Skin of body (tissue), 3 donors: Measurements from ENCODE around the gene PLCB1. TPM values are rescaled to one million over a fixed set of nuclear protein-coding genes. Genes with fewer than 3 reads are reported as not detected.
A peak's percentile ranks its signal among the peaks of the same experiment; 100 is the strongest.

Experiments used
- DNase-seq: peaks from one replicate; lab custom pipeline; 2025; lab: John Stamatoyannopoulos, UW
- small RNA-seq: library from RNA; depleted of rRNA; stranded (forward); fragments of <200 nt; gene quantifications from one replicate; pipeline ENCODE3, GENCODE V24; 2014; ENCODE audit warnings: low replicate concordance
- total RNA-seq: library from RNA; depleted of rRNA; stranded (reverse); fragments of >200 nt; gene quantifications from one replicate; pipeline ENCODE4 v1.2.3, GENCODE V29; 2014

Gene PLCB1
- total RNA-seq, 1 donor from 2014 or later = 23.8 TPM

GRCh38 chr20:8917084-8917483, 785.0 kb downstream of the PLCB1 start:
- DNase-seq = no peak

DNA sequence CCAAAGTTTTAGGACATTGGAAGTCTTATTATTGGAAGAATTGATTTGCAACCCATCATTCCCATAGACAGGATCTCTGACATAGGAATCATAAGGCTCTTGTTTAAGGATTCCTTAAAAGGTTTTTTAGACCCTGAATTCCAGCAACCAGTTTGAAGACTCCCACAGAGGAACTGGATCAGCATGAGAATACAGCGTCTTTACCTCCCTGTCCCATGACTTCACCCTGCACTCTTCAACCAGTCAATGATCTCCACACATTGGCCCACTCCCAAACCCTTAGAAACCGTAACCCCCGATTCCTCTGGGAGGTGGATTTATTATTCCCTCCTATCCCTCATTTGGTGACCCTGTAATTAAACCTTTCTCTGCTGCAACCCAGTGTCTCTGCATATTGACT, 786.1 kb downstream of the PLCB1 start:
- no peak for DNase-seq

DNA sequence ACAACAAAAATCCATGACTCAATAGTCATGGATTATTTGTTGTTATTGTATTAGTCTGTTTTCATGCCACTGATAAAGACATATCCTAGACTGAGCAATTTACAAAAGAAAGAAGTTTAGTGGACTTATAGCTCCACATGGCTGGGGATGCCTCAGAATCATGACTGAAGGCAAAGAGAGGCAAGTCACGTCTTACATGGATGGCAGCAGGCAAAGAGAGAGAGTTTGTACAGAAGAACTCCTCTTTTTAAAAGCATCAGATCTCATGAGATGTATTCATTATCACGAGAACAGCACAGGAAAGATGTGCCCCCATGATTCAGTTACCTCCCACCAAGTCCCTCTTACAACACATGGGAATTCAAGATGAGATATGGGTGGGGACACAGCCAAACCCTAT, 792.5 kb downstream of the PLCB1 start:
- no peak for DNase-seq

DNA sequence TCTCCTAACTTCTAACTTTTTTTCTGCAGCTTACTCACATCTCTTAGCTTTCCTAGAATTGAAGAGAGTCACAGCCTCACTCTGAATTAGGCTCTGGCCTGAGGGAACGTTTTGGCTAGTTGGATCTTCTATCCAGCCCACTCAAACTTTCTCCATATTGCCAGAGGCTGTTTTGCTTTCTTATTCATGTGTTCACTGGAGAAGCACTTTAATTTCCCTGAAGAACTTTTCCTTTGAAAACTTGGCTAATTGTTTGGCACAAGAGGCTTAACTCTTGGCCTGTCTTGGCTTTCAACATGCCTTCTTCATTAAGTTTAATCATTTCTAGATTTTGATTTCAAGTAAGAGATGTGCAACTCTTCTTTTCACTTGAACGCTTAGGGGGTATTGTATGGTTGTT, 798.7 kb downstream of the PLCB1 start:
- peak; percentile 38 for DNase-seq

DNA sequence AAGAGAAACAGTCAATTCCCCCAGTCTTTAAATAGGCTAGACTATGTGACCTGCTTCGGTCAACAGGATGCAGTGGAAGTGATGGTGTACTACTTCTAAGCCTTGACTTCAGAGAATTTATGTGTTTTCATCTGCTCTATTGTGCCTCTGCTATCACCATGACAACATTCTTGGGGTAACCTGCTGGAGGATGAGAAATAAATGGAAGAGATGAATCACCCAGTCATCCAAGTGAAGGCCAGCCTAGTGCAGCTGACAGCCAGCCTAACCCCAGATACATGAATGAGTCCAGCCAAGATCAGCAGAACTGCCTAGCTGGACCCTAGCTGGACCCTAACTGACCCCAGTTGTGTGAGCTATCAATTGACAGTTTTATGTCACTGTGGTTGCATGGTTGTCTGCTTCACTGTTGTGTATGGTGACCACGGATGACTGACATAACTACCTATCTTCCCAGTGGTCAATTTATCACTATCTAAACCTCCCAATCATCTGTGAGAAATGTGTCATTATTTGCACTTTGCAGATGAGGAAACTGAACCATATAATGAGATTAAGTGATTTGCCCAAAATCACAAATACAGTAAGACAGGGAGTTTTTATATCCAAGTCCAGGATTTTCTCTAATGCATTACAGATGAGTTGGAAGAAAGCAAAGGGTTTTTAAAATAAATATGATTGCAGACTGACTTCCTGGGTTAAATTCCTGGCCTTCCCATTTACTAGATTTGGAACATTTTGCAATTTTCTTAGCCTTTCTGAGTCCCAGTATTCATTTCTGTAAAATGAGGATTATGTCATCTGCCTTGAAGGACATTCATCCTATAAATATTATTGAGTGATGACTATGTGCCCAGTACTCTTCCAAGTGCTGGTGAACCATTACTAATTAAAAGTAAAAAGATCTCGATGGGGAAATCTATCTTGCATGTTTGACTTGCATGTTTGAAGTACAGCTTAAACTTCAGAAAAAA, 800.4 kb downstream of the PLCB1 start:
- DNase-seq = peak; percentile 83

- DNase-seq = peak; percentile 93
These were observed 801.3 kb downstream of the PLCB1 start for GRCh38 chr20:8933381-8933807.

DNA sequence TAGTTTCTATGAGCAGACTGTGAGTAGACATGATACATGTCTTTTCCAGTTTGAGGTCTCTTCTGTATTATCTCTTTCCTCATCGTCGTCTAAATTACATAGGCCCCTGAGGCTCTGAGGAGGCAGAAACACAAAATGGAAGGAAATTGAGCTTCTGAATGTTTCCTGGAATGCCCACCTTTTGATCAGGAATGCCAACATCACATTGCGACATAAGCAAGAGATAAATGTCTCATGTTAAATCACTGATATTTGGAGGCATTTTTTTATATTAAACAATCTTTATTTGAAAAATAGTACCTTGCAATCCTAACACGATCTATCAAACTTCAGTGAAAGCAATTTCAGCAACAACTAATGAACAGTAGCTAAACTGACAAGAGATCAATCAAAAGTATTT, 802.3 kb downstream of the PLCB1 start:
- no peak for DNase-seq

Small RNA genes lying within 50 kb of the gene (small RNA-seq; reads per million reads assigned to genes)
- gene AL445567.1 (not detected), gene RNU105B (not detected)

Other genes with a start within 250 kb of the PLCB1 start
- gene HAO1, start 191.8 kb upstream of the PLCB1 start, total RNA-seq = not detected
- gene TMX4, start 112.5 kb upstream of the PLCB1 start, total RNA-seq = 15.8 TPM